ENCODE data around the gene SESTD1.
A peak's percentile ranks its signal among the peaks of the same experiment; 100 is the strongest.
"Not testable (repeated sequence)": the region's sequence is repeated elsewhere in the genome, so short reads cannot be mapped to it uniquely, and the experiment has no call there.

The SESTD1 gene

GRCh38 chr2:179237209-179237946 is 27.3 kb downstream of the SESTD1 start:
- DNase-seq (ENCODE audit: low read depth in 2 of 2), result no peak

GRCh38 chr2:179235463-179236108 is 29.0 kb downstream of the SESTD1 start:
- no peak for DNase-seq (ENCODE audit: low read depth in 2 of 2)

GRCh38 chr2:179234658-179235240 is 29.9 kb downstream of the SESTD1 start:
- no peak for DNase-seq (ENCODE audit: low read depth in 2 of 2)

- DNase-seq (ENCODE audit: low read depth in 2 of 2), result no peak
These were observed 30.8 kb downstream of the SESTD1 start for GRCh38 chr2:179233626-179234430.

GRCh38 chr2:179233083-179233490 is 31.5 kb downstream of the SESTD1 start:
- no peak for DNase-seq (ENCODE audit: low read depth in 2 of 2)

GRCh38 chr2:179226961-179227259 is 37.7 kb downstream of the SESTD1 start:
- no peak for DNase-seq (ENCODE audit: low read depth in 2 of 2)

GRCh38 chr2:179226203-179226960 is 38.2 kb downstream of the SESTD1 start:
- DNase-seq (ENCODE audit: low read depth in 2 of 2), result no peak

- DNase-seq (ENCODE audit: low read depth in 2 of 2), result no peak
These were observed 40.3 kb downstream of the SESTD1 start for GRCh38 chr2:179224361-179224760.

GRCh38 chr2:179222076-179222475 is 42.6 kb downstream of the SESTD1 start:
- no peak for DNase-seq (ENCODE audit: low read depth in 2 of 2)

- peak in 1 of 2 donors; percentile 12 for DNase-seq (ENCODE audit: low read depth in 2 of 2)
These were observed 45.6 kb downstream of the SESTD1 start for GRCh38 chr2:179218848-179219594.

- DNase-seq (ENCODE audit: low read depth in 2 of 2), result not testable (repeated sequence)
These were observed 50.0 kb downstream of the SESTD1 start for GRCh38 chr2:179214671-179215070.

GRCh38 chr2:179211355-179211754 is 53.3 kb downstream of the SESTD1 start:
- no peak for DNase-seq (ENCODE audit: low read depth in 2 of 2)

- DNase-seq (ENCODE audit: low read depth in 2 of 2), result not testable (repeated sequence)
These were observed 56.4 kb downstream of the SESTD1 start for GRCh38 chr2:179208277-179208676.

GRCh38 chr2:179207047-179207446 is 57.6 kb downstream of the SESTD1 start:
- DNase-seq (ENCODE audit: low read depth in 2 of 2), result no peak

GRCh38 chr2:179201869-179202268 is 62.8 kb downstream of the SESTD1 start:
- DNase-seq (ENCODE audit: low read depth in 2 of 2), result no peak

- DNase-seq (ENCODE audit: low read depth in 2 of 2), result not testable (repeated sequence)
These were observed 68.6 kb downstream of the SESTD1 start for GRCh38 chr2:179195926-179196590.

- DNase-seq (ENCODE audit: low read depth in 2 of 2), result no peak
These were observed 69.5 kb downstream of the SESTD1 start for GRCh38 chr2:179195141-179195540.

- DNase-seq (ENCODE audit: low read depth in 2 of 2), result no peak
These were observed 70.8 kb downstream of the SESTD1 start for GRCh38 chr2:179193759-179194394.

GRCh38 chr2:179191110-179191509 is 73.5 kb downstream of the SESTD1 start:
- DNase-seq (ENCODE audit: low read depth in 2 of 2), result no peak

- no peak for DNase-seq (ENCODE audit: low read depth in 2 of 2)
These were observed 78.5 kb downstream of the SESTD1 start for GRCh38 chr2:179186126-179186525.
